DMS153 treated with DMSO at 0.1 percent for 48 hours (cell line): Measurements from ENCODE around the gene AP4M1.

Source experiments
- DNase-seq: peaks from one replicate; lab custom pipeline; 2025; ENCODE audit not compliant: unreplicated experiment; lab: John Stamatoyannopoulos, UW

The AP4M1 gene

GRCh38 chr7:100101016-100101862 lies at the start of gene AP4M1, which contains the start of gene MCM7:
AP4M1 (plus strand) TSS chr7:100101643; CDS start chr7:100101715, 72 bp downstream.
MCM7 (minus strand) TSS chr7:100101397; CDS start chr7:100101294, 103 bp downstream.
- DNase-seq = peak; percentile 95

DNA sequence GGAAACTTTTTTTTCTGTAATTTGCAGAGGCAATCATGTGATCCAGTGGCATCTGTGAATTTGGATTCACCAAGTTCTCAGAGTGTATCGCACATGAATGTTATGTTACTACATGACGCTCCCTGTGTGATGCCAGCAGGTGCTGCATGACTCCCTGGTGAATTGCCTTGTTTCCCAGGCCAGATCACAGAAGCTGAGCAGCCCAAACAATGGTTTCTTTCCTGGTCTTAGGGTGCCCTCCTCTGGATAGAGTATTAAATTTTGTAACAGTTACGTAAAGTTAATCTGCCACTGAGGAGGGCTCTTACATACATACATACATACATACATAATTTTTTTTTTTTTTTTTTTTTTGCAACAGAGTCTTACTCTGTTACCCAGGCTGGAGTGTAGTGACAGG lies 48.2 kb upstream of the AP4M1 start:
- DNase-seq = peak; percentile 44

DNA sequence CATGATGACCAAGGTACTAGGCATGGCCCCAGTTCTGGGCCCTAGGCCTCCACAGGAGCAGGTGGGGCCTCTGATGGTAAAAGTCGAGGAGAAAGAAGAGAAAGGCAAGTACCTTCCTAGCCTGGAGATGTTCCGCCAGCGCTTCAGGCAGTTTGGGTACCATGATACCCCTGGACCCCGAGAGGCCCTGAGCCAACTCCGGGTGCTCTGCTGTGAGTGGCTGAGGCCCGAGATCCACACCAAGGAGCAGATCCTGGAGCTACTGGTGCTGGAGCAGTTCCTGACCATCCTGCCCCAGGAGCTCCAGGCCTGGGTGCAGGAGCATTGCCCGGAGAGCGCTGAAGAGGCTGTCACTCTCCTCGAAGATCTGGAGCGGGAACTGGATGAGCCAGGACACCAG lies 44.4 kb upstream of the AP4M1 start:
- DNase-seq = no peak

DNA sequence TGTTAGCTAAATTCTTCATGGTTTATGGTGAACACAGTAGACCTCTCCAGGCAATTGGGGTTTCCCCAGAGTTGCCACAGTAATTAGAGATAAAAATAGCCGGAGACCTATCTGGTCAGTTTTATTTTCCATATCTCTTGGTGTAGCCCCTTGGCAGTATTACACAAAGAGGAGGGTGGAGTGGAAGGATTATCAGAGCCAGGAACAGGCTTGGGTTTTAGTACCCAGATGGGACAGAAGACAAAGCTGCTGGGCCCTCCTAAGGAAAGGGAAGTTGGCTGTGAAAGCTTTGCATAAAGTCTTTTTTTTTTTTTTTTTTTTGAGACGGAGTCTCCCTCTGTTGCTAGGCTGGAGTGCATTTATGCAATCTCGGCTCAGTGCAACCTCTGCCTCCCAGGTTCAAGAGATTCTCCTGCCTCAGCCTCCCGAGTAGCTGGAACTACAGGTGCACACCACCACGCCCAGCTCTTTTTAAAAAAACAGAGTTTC lies 42.1 kb upstream of the AP4M1 start:
- DNase-seq = no peak

GRCh38 chr7:100061518-100062193 lies 39.8 kb upstream of the AP4M1 start:
- no peak for DNase-seq

- no peak for DNase-seq
These were observed 38.1 kb upstream of the AP4M1 start for GRCh38 chr7:100063376-100063775.

DNA sequence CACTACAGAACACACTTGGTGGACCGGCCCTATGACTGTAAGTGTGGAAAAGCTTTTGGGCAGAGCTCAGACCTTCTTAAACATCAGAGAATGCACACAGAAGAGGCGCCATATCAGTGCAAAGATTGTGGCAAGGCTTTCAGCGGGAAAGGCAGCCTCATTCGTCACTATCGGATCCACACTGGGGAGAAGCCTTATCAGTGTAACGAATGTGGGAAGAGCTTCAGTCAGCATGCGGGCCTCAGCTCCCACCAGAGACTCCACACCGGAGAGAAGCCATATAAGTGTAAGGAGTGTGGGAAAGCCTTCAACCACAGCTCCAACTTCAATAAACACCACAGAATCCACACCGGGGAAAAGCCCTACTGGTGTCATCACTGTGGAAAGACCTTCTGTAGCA lies 37.3 kb upstream of the AP4M1 start:
- DNase-seq = no peak

GRCh38 chr7:100065452-100066186 lies 35.8 kb upstream of the AP4M1 start:
- no peak for DNase-seq

DNA sequence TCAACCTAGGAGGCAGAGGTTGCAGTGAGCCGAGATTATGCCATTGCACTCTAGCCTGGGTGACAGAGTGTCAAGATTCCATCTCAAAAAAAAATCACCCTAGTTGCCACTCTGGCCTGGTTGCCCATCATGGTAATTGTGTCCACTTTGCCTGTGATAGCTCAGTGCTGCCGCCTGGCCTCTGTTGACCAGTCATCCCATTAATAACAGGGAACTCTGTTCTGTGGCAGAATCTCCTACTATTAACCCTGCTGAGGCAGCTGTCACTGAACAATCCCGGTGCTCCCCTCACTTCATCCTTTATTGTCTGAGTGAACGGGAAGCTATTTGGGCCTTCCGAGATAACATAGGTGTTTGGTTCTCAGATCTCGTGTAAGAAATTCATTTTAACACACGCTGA lies 34.5 kb upstream of the AP4M1 start:
- no peak for DNase-seq

- DNase-seq = no peak
These were observed 31.5 kb upstream of the AP4M1 start for GRCh38 chr7:100069991-100070390.

DNA sequence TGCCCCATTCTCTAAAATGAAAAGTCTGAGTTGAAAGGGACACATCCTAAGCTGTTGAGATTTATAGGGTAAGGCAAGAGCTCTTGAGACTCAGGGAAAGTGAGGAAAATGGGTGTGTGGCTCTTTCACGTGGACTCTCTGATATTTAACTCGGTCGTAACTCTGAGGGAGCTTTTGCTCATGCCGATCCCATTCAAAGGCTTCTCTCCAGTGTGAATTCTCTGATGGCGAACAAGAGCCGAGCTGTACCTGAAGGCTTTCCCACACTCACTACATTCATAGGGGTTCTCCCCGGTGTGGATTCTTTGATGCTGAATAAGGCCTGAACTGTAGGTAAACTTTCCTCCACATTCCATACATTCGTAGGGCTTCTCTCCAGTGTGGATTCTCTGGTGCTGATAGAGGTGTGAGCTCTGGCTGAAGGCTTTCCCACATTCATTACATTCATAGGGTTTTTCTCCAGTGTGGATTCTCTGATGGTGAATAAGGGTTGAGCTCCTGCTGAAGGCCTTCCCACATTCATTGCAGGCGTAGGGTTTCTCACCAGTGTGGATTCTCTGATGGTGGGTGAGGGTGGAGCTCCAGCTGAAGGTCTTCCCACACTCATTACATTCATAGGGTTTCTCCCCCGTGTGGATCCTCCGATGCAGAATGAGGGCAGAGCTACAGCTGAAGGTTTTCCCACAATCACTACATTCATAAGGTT lies 30.3 kb upstream of the AP4M1 start:
- no peak for DNase-seq

DNA sequence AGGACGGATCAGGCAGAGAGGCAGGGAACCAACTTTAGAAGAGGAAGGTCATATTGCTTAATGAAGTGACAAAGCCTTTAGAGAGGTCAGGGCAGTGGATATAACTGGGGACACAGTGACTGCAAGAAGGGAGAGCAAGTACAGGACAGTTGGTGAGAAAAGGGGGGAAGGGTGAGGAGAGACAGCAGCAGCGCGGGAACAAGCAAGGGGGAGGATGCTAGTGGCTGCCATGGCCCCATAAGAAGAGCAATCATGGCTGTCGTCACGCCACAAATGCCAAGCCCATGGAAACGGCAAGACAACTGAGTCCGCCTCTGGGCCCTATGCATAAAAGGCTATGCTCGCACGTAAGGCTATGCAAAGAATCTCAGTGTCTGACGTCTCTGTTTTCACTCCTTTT lies 29.0 kb upstream of the AP4M1 start:
- no peak for DNase-seq

GRCh38 chr7:100074841-100075240 lies 26.6 kb upstream of the AP4M1 start:
- DNase-seq = no peak

- no peak for DNase-seq
These were observed 26.0 kb upstream of the AP4M1 start for GRCh38 chr7:100075418-100075817.

- no peak for DNase-seq
These were observed 24.2 kb upstream of the AP4M1 start for GRCh38 chr7:100077205-100077604.

GRCh38 chr7:100079024-100079560 lies 22.4 kb upstream of the AP4M1 start:
- DNase-seq = no peak

- DNase-seq = peak; percentile 8
These were observed 20.4 kb upstream of the AP4M1 start for GRCh38 chr7:100080907-100081534.

- DNase-seq = peak; percentile 96
These were observed 19.8 kb upstream of the AP4M1 start, which contains the start of gene ZNF3 for GRCh38 chr7:100081535-100082102. ZNF3 (minus strand) TSS chr7:100081723; CDS start chr7:100077357, 4,366 bp downstream.

DNA sequence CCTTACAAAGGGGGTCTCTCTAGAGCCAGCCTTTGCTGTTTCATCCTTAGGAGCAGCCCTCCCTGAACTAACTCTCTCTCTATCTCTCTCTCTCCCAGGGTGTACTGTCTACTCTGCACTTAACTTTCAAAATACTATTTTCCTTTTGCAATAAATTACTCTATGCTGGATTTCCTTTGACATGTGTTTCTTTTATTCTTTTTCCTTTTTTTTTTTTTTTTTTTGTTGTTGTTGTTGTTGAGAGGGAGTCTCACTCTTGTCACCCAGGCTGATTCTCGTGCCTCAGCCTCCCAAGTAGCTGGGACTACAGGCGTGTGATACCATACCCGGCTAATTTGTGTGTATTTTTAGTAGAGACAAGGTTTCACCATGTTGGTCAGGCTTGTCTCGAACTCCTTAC lies 18.5 kb upstream of the AP4M1 start:
- no peak for DNase-seq

DNA sequence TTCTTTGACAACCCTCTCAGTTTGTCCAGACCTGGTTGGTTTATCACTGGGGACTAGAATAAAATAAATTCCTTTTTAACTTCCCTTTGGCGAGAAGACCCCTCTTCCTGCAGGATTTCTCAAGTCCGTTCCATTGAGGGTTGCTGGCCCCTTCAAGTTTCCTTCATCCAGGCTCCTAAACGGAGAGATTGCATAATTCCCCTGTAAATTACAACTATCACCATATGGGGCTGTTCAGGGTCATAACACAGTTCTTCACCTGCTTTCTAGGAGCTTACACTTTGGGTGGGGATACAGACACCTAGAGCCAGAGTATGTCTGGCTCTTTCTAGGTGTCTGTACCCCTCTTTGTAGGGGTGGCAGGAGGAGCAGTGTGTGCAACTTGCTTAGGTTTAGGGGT lies 15.9 kb upstream of the AP4M1 start:
- DNase-seq = no peak
